HFFc6 (cell line): ENCODE results near the gene ANXA8L1. TPM values are rescaled to one million over a fixed set of nuclear protein-coding genes. Genes with fewer than 3 reads are reported as not detected.
"Not testable (repeated sequence)": the region's sequence is repeated elsewhere in the genome, so short reads cannot be mapped to it uniquely, and the experiment has no call there.

Source experiments
- DNase-seq: peaks from one replicate; pipeline ENCODE4 v3.0.0-alpha.2; 2018
- H3K27ac Mint-ChIP-seq: 2 replicates; pipeline ENCODE4 v1.8.0; 2020; ENCODE audit warnings: mild to moderate bottlenecking, mixed read lengths
- H3K27me3 Mint-ChIP-seq: 2 replicates; pipeline ENCODE4 v1.8.0; 2021; ENCODE audit warnings: mild to moderate bottlenecking, moderate library complexity, mixed read lengths; ENCODE audit not compliant: insufficient read depth
- H3K36me3 Mint-ChIP-seq: 2 replicates; pipeline ENCODE4 v1.8.0; 2021; ENCODE audit warnings: low read depth, mixed read lengths
- H3K4me1 Mint-ChIP-seq: 2 replicates; pipeline ENCODE4 v1.8.0; 2020; ENCODE audit warnings: low read depth, mixed read lengths
- H3K4me3 Mint-ChIP-seq: 2 replicates; pipeline ENCODE4 v1.8.0; 2020; ENCODE audit warnings: mild to moderate bottlenecking, moderate library complexity, mixed read lengths
- H3K9me3 Mint-ChIP-seq: 2 replicates; pipeline ENCODE4 v1.8.0; 2020; ENCODE audit warnings: mild to moderate bottlenecking, mixed read lengths
- total RNA-seq, 6 experiments: library from RNA; stranded (reverse); fragmentation: NEBNext Ultra II Directional; extraction: Animal tissue kit (Norgen Biotek cat#: 25700); gene quantifications; 2 replicates in 1 of 6; 3 replicates in 5 of 6; pipeline ENCODE4 v1.2.3, GENCODE V29; 2021
- TF ChIP-seq, protein P1 (sequence below): fragments of 200-600 bp; sonication (generic); IDR thresholded peaks from 2 replicates; pipeline ENCODE4 v1.5.0; 2021; ENCODE audit warnings: antibody characterized with exemption, mild to moderate bottlenecking

ANXA8L1 gene
- total RNA-seq, 6 experiments from 2014 or later: 0.17 to 0.91 (median 0.28) TPM; not detected in 1

- Mint-ChIP-seq H3K36me3 (no peaks in the 10 kb centered on the region), H3K4me1 (peaks cover 5% of the 10 kb centered on the region), H3K27me3 (peaks cover 31% of the 10 kb centered on the region), H3K27ac (no peak overlapping the region), H3K9me3 (no peaks in the 10 kb centered on the region), H3K4me3 (no peak overlapping the region)
- TF ChIP-seq, protein P1, sequence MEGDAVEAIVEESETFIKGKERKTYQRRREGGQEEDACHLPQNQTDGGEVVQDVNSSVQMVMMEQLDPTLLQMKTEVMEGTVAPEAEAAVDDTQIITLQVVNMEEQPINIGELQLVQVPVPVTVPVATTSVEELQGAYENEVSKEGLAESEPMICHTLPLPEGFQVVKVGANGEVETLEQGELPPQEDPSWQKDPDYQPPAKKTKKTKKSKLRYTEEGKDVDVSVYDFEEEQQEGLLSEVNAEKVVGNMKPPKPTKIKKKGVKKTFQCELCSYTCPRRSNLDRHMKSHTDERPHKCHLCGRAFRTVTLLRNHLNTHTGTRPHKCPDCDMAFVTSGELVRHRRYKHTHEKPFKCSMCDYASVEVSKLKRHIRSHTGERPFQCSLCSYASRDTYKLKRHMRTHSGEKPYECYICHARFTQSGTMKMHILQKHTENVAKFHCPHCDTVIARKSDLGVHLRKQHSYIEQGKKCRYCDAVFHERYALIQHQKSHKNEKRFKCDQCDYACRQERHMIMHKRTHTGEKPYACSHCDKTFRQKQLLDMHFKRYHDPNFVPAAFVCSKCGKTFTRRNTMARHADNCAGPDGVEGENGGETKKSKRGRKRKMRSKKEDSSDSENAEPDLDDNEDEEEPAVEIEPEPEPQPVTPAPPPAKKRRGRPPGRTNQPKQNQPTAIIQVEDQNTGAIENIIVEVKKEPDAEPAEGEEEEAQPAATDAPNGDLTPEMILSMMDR: no peak
- DNase-seq: no peak
Measured at GRCh38 chr10:46330894-46331293, 44.7 kb upstream of the ANXA8L1 start.

DNA sequence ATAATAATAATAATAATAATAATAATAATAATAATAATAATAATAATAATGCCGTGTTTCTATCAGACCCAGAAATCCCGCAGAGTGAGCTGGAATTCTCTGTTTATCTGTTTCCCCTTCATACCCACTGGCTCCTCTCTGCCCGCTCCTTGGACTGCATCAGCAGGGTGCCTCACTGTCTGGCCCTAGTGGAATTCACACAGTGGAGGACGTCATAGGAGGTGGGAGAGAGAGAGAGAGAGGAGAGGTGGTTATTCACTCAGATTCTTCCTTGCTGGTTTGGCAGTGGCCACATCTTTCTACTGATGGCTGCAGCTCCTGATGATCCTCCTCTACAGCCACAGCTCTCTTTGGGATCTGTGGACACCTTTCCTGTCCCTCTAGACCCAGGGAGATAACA is 10.1 kb upstream of the ANXA8L1 start:
- H3K4me1 Mint-ChIP-seq, H3K9me3 Mint-ChIP-seq, H3K27ac Mint-ChIP-seq, H3K4me3 Mint-ChIP-seq, H3K36me3 Mint-ChIP-seq, H3K27me3 Mint-ChIP-seq: not testable (repeated sequence)
- DNase-seq: peak; percentile 16

GRCh38 chr10:46367209-46367608 is 8.4 kb upstream of the ANXA8L1 start:
- not testable (repeated sequence) for H3K27ac Mint-ChIP-seq, H3K9me3 Mint-ChIP-seq, H3K27me3 Mint-ChIP-seq, H3K36me3 Mint-ChIP-seq, H3K4me3 Mint-ChIP-seq, H3K4me1 Mint-ChIP-seq, DNase-seq

DNA sequence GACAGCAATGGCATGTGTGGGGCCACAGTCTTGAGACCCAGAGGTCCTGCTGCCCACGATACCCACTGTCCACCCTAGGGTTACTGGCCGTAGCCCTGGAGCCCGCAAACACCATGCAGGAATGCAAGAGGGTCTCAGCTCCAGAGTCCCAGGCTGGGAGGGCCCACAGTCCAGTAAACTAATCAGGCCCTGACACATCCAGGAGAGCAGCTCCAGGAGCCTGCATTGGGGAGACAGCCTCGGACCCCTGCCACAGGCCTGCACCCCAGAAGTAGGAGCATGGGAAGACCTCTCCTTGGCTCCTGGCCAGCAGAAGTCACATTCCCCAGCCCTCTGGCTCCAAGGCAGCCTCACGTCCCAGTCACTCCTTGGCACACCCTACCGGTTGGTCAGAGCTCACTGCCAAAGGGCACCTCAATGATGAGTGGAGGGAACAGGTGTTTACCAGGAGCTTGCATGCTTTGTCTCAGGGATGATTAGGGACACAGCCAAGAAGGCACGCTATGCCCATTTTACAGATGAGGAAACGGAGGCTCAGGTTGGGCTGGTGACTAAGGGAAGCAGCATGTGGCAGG is 7.8 kb upstream of the ANXA8L1 start:
- H3K27ac Mint-ChIP-seq, H3K9me3 Mint-ChIP-seq, H3K4me3 Mint-ChIP-seq: not testable (repeated sequence)

GRCh38 chr10:46368956-46369355 is 6.6 kb upstream of the ANXA8L1 start:
- not testable (repeated sequence) for H3K27ac Mint-ChIP-seq, H3K27me3 Mint-ChIP-seq, H3K4me1 Mint-ChIP-seq, H3K36me3 Mint-ChIP-seq, DNase-seq, H3K4me3 Mint-ChIP-seq, H3K9me3 Mint-ChIP-seq

More for the DNA sequence above, 7.8 kb upstream of the ANXA8L1 start:
- H3K27me3 Mint-ChIP-seq, H3K36me3 Mint-ChIP-seq, H3K4me1 Mint-ChIP-seq, DNase-seq: not testable (repeated sequence)

DNA sequence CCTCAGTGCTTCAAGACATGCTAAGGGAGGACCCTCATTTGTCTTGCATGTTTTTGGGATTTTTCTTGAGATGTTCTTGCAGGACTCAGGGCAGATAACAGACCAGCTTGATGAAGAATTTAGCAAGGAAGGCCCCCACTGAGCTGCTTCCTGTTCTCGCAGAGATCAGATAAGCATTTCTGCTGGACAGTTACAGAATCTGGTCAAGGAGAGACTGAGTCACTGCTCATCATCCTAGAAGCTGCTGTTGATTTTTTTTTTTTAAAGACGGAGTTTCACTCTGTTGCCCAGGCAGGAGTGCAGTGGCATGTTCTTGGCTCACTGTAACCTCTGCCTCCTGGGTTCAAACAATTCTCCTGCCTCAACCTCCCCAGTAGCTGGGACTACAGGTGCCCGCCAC is 1.2 kb upstream of the ANXA8L1 start:
- H3K4me1 Mint-ChIP-seq, H3K27ac Mint-ChIP-seq, H3K4me3 Mint-ChIP-seq, H3K36me3 Mint-ChIP-seq, H3K9me3 Mint-ChIP-seq, H3K27me3 Mint-ChIP-seq: not testable (repeated sequence)
- peak; percentile 50 for DNase-seq

DNA sequence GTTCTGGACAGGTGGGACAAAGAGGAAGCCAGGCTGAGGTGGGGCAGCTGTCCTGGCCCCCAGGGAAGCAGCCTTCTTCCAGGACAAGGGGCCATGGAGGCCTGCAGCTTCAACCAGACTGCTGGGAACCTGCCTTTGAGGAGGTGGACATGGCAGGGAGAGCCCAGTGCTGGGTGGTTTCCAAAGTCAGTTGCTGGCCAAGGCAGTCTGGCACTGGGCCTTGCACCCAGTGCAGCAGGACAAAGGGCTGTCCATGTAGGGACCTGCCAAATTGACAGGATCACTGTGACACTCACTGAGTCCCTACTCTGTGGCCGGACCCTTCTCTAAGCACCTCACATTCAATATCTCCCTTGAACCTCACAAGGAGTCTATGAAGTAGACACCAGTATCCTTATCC is 1.4 kb downstream of the ANXA8L1 start:
- not testable (repeated sequence) for H3K27ac Mint-ChIP-seq, H3K27me3 Mint-ChIP-seq, H3K4me3 Mint-ChIP-seq, DNase-seq, H3K36me3 Mint-ChIP-seq, H3K9me3 Mint-ChIP-seq, H3K4me1 Mint-ChIP-seq

DNA sequence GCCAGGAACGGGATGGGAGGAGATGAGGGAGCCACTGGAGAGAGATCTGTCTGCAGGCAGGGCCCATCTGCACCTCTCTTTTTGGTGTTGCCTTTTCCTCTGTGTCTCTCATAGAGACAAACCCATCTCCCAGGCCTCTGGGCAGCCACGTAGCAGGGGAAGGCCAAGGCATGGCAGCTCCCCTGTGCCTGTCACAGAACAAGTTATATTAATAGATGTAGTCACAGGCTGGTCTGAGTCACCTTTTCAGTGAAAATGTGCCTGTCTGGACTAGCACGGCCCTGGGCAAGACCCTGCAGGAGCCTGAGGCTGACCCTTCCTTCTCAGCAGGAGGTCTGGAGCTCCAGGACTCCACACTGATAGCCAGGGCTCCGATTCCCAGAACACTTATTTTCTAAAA is 2.1 kb downstream of the ANXA8L1 start:
- not testable (repeated sequence) for H3K9me3 Mint-ChIP-seq, H3K27me3 Mint-ChIP-seq, H3K27ac Mint-ChIP-seq, DNase-seq, H3K4me3 Mint-ChIP-seq, H3K4me1 Mint-ChIP-seq, H3K36me3 Mint-ChIP-seq

GRCh38 chr10:46378108-46378507 is 2.5 kb downstream of the ANXA8L1 start:
- not testable (repeated sequence) for H3K36me3 Mint-ChIP-seq, H3K27me3 Mint-ChIP-seq, H3K4me1 Mint-ChIP-seq, H3K27ac Mint-ChIP-seq, DNase-seq, H3K4me3 Mint-ChIP-seq, H3K9me3 Mint-ChIP-seq

GRCh38 chr10:46379233-46379848 is 3.8 kb downstream of the ANXA8L1 start:
- DNase-seq, H3K27ac Mint-ChIP-seq, H3K27me3 Mint-ChIP-seq, H3K36me3 Mint-ChIP-seq, H3K4me1 Mint-ChIP-seq, H3K9me3 Mint-ChIP-seq, H3K4me3 Mint-ChIP-seq: not testable (repeated sequence)

GRCh38 chr10:46385858-46386257 is 10.3 kb downstream of the ANXA8L1 start:
- not testable (repeated sequence) for H3K9me3 Mint-ChIP-seq, H3K27ac Mint-ChIP-seq, H3K4me3 Mint-ChIP-seq, H3K36me3 Mint-ChIP-seq, H3K27me3 Mint-ChIP-seq, DNase-seq, H3K4me1 Mint-ChIP-seq

GRCh38 chr10:46386694-46387093 is 11.1 kb downstream of the ANXA8L1 start:
- H3K9me3 Mint-ChIP-seq, H3K4me3 Mint-ChIP-seq: not testable (repeated sequence)

GRCh38 chr10:46387309-46387902 is 11.8 kb downstream of the ANXA8L1 start:
- not testable (repeated sequence) for H3K4me1 Mint-ChIP-seq, DNase-seq, H3K27ac Mint-ChIP-seq, H3K9me3 Mint-ChIP-seq, H3K27me3 Mint-ChIP-seq, H3K4me3 Mint-ChIP-seq, H3K36me3 Mint-ChIP-seq

More at GRCh38 chr10:46386694-46387093, 11.1 kb downstream of the ANXA8L1 start:
- H3K4me1 Mint-ChIP-seq, DNase-seq, H3K27me3 Mint-ChIP-seq, H3K27ac Mint-ChIP-seq, H3K36me3 Mint-ChIP-seq: not testable (repeated sequence)
